Left lung (tissue), 10 donors: Measurements from ENCODE around the gene CD1C. TPM values are rescaled to one million over a fixed set of nuclear protein-coding genes. Genes with fewer than 3 reads are reported as not detected.

Experiments used
- ATAC-seq: fragments of 200-7000 bp; cut with Tn5 transposase; one replicate; pipeline ENCODE4 v1.9.1; 2020; ENCODE audit warnings: moderate library complexity
- DNase-seq, 4 donors: peaks; one replicate each; pipeline ENCODE4 v3.0.0-alpha.2; 2013 to 2020
- H3K27ac ChIP-seq, 2 donors: fragments of 200-600 bp; sonication (generic) in 1 of 2; one replicate each; pipeline versions ENCODE4 v1.5.0 to v1.8.0; 2020 to 2021
- H3K27me3 ChIP-seq, 2 donors: fragments of 200-600 bp; sonication (generic) in 1 of 2; one replicate each; pipeline versions ENCODE4 v1.5.0 to v1.8.0; 2020 to 2021
- H3K36me3 ChIP-seq, 2 donors: fragments of 200-600 bp; sonication (generic) in 1 of 2; one replicate each; pipeline versions ENCODE4 v1.5.0 to v1.8.0; 2020 to 2021
- H3K4me1 ChIP-seq, 2 donors: fragments of 200-600 bp; one replicate each; pipeline ENCODE4 v1.8.0; 2021
- H3K4me3 ChIP-seq, 2 donors: fragments of 200-600 bp; sonication (generic) in 1 of 2; one replicate each; pipeline versions ENCODE4 v1.5.0 to v1.8.0; 2020 to 2021; ENCODE audit warnings: mild to moderate bottlenecking in 1 of 2
- H3K9me3 ChIP-seq, 2 donors: fragments of 200-600 bp; sonication (generic) in 1 of 2; one replicate each; pipeline versions ENCODE4 v1.5.0 to v1.8.0; 2020 to 2021
- CTCF ChIP-seq, 2 donors: fragments of 200-600 bp; sonication (generic) in 1 of 2; IDR thresholded peaks; one replicate each; pipeline versions ENCODE4 v1.5.0 to v1.8.0; 2021; ENCODE audit warnings: antibody characterized with exemption in 2 of 2
- intact Hi-C, 2 donors: fragments of 100-400 bp; cut with DNase I; formaldehyde crosslinking; loops; one replicate each; pipeline versions ENCODE4 v1.11.2 to v1.14.2; 2022
- polyA plus RNA-seq, 6 donors: library from polyadenylated mRNA; unstranded; fragments of 120-200 nt; gene quantifications; one replicate each; pipeline ENCODE4 v1.2.1, GENCODE V29; 2013; ENCODE audit not compliant: insufficient read length in 6 of 6
- total RNA-seq, 2 donors: library from RNA; stranded (reverse); fragmentation: NEBNext Ultra II Directional; extraction: Animal tissue kit (Norgen Biotek cat#: 25700); gene quantifications; one replicate each; pipeline ENCODE4 v1.2.1, GENCODE V29; 2021
- donor health status: DM: no; HTN: yes; CAD: no.
- donor health status: DM: no; HTN: no; CAD: no.

The CD1C gene
- total and polyA plus RNA-seq, 8 donors: 0.76 to 2.8 (median 1.7) TPM

GRCh38 chr1:158330391-158331105 is 40.8 kb downstream of the CD1C start:
- peaks cover 0 to 4% of the 10 kb centered on the region in 2 donors for H3K4me1 ChIP-seq
- DNase-seq (no peak), ATAC-seq (no peak)
- intact Hi-C loops: no loop called here
- H3K4me3 ChIP-seq: no peak overlapping the region
- H3K27me3 ChIP-seq: peaks cover 0 to 16% of the 10 kb centered on the region in 2 donors
- no peak overlapping the region for H3K27ac ChIP-seq
- no peaks in the 10 kb centered on the region for H3K36me3 ChIP-seq
- no peak for TF ChIP-seq CTCF (IDR thresholded peaks at IDR 0.05)
- no peaks in the 10 kb centered on the region for H3K9me3 ChIP-seq

GRCh38 chr1:158331106-158331425 is 41.3 kb downstream of the CD1C start:
- no peak for TF ChIP-seq CTCF (IDR thresholded peaks at IDR 0.05)
- Histone ChIP-seq H3K4me3 (no peak overlapping the region), H3K9me3 (no peaks in the 10 kb centered on the region), H3K27ac (no peak overlapping the region), H3K36me3 (no peaks in the 10 kb centered on the region), H3K27me3 (peaks cover 0 to 16% of the 10 kb centered on the region in 2 donors), H3K4me1 (peaks cover 0 to 4% of the 10 kb centered on the region in 2 donors)
- intact Hi-C loops: no loop called here
- no peak for ATAC-seq
- DNase-seq: no peak

- Histone ChIP-seq H3K27ac (no peak within 1 kb of the TSS), H3K27me3 (peaks cover 0 to 16% of the 10 kb centered on the region in 2 donors), H3K4me1 (peaks cover 0 to 4% of the 10 kb centered on the region in 2 donors), H3K36me3 (no peaks in the 10 kb centered on the region), H3K9me3 (no peaks in the 10 kb centered on the region), H3K4me3 (no peak within 1 kb of the TSS)
- intact Hi-C loops: no loop called here
- ATAC-seq: no peak
- TF ChIP-seq CTCF (IDR thresholded peaks at IDR 0.05): no peak
- DNase-seq: no peak
These were observed 41.9 kb downstream of the CD1C start, which contains the start of gene CD1B for GRCh38 chr1:158331481-158332150. Gene CD1B (minus strand): TSS chr1:158331531. CDS start chr1:158331423, 108 bp downstream.

GRCh38 chr1:158333405-158334155 is 43.9 kb downstream of the CD1C start:
- no peak for TF ChIP-seq CTCF (IDR thresholded peaks at IDR 0.05)
- Histone ChIP-seq H3K4me3 (no peak overlapping the region), H3K27me3 (peaks cover 0 to 10% of the 10 kb centered on the region in 2 donors), H3K4me1 (peaks cover 0 to 4% of the 10 kb centered on the region in 2 donors), H3K9me3 (no peaks in the 10 kb centered on the region), H3K36me3 (no peaks in the 10 kb centered on the region), H3K27ac (no peak overlapping the region)
- intact Hi-C loops: no loop called here
- ATAC-seq: no peak
- DNase-seq: no peak
